Measurements from ENCODE around the gene SCAF8.

The SCAF8 gene

GRCh38 chr6:154721460-154721859, 11.8 kb upstream of the SCAF8 start:
- TF ChIP-seq TAF1 (IDR thresholded peaks at IDR 0.05; ENCODE audit: borderline replicate concordance, insufficient read depth, low read length) (no peak), FOXP2 (optimal IDR thresholded peaks at IDR 0.05; ENCODE audit: borderline replicate concordance, extremely low read depth, extremely low read length, insufficient read depth) (no peak), POLR2AphosphoS5 (IDR thresholded peaks at IDR 0.05; ENCODE audit: low read depth, low read length) (no peak), SIN3A (IDR thresholded peaks at IDR 0.05; ENCODE audit: borderline replicate concordance, insufficient read depth, low read length) (no peak)
- TF ChIP-seq, protein P1, sequence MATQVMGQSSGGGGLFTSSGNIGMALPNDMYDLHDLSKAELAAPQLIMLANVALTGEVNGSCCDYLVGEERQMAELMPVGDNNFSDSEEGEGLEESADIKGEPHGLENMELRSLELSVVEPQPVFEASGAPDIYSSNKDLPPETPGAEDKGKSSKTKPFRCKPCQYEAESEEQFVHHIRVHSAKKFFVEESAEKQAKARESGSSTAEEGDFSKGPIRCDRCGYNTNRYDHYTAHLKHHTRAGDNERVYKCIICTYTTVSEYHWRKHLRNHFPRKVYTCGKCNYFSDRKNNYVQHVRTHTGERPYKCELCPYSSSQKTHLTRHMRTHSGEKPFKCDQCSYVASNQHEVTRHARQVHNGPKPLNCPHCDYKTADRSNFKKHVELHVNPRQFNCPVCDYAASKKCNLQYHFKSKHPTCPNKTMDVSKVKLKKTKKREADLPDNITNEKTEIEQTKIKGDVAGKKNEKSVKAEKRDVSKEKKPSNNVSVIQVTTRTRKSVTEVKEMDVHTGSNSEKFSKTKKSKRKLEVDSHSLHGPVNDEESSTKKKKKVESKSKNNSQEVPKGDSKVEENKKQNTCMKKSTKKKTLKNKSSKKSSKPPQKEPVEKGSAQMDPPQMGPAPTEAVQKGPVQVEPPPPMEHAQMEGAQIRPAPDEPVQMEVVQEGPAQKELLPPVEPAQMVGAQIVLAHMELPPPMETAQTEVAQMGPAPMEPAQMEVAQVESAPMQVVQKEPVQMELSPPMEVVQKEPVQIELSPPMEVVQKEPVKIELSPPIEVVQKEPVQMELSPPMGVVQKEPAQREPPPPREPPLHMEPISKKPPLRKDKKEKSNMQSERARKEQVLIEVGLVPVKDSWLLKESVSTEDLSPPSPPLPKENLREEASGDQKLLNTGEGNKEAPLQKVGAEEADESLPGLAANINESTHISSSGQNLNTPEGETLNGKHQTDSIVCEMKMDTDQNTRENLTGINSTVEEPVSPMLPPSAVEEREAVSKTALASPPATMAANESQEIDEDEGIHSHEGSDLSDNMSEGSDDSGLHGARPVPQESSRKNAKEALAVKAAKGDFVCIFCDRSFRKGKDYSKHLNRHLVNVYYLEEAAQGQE (IDR thresholded peaks at IDR 0.05; ENCODE audit: insufficient read depth in 1 of 2, low read depth in 2 of 2, low read length in 2 of 2) = no peak

- TF ChIP-seq SIN3A (IDR thresholded peaks at IDR 0.05; ENCODE audit: borderline replicate concordance, insufficient read depth, low read length) = no peak
- TF ChIP-seq POLR2AphosphoS5 (IDR thresholded peaks at IDR 0.05; ENCODE audit: low read depth, low read length) = no peak
- TF ChIP-seq FOXP2 (optimal IDR thresholded peaks at IDR 0.05; ENCODE audit: borderline replicate concordance, extremely low read depth, extremely low read length, insufficient read depth) = no peak
- TF ChIP-seq TAF1 (IDR thresholded peaks at IDR 0.05; ENCODE audit: borderline replicate concordance, insufficient read depth, low read length) = no peak
- TF ChIP-seq, protein P1 (IDR thresholded peaks at IDR 0.05; ENCODE audit: insufficient read depth in 1 of 2, low read depth in 2 of 2, low read length in 2 of 2) = no peak
Measured at GRCh38 chr6:154726887-154727286, 6.3 kb upstream of the SCAF8 start.

DNA sequence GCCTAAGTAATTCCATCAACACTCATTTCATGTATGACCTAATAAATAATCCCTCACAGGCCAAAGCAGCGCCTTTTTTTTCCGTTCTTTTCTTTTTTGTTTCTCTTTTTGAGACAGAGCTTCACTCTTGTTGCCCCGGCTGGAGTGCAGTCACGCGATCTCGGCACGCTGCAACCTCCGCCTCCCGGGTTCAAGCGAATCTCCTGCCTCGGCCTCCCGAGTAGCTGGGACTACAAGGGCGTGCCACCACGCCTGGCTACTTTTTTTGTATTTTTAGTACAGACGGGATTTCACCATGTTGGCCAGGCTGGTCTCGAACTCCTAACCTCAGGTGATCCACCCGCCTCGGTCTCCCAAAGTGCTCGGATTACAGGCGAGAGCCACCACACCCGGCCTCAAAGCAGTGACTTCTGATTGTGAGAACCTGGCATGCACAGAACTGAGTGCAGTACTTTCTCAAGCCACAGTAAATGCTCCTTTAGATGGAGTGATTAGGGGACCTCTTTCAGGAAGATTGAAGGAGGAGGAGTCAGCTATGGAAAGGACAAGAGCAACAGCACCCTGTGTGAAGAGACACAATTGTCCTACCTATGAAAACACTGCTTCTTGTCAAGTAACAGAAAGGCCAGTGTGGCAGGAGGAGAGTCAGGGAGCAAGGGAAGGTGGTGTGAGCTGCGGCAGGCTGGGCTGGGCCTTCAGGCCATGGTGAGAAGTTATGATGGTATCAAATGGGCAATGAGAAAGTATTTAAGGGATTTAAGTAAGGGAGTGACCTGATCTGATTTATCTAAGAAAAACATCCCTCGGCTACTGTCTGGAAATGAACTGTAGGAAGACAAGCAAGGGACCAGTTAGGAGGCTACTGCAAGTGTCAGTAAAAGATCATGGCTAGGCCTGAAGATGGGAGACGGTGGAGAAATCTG, 1.7 kb upstream of the SCAF8 start:
- TF ChIP-seq SIN3A (IDR thresholded peaks at IDR 0.05; ENCODE audit: borderline replicate concordance, insufficient read depth, low read length) = no peak
- no peak for TF ChIP-seq FOXP2 (optimal IDR thresholded peaks at IDR 0.05; ENCODE audit: borderline replicate concordance, extremely low read depth, extremely low read length, insufficient read depth)
- no peak for TF ChIP-seq POLR2AphosphoS5 (IDR thresholded peaks at IDR 0.05; ENCODE audit: low read depth, low read length)
- no peak for TF ChIP-seq TAF1 (IDR thresholded peaks at IDR 0.05; ENCODE audit: borderline replicate concordance, insufficient read depth, low read length)
- TF ChIP-seq, protein P1 (IDR thresholded peaks at IDR 0.05; ENCODE audit: insufficient read depth in 1 of 2, low read depth in 2 of 2, low read length in 2 of 2) = no peak

- TF ChIP-seq TAF1 (IDR thresholded peaks at IDR 0.05; ENCODE audit: borderline replicate concordance, insufficient read depth, low read length) = no peak
- no peak; the same call in 1 of the 2 replicates for TF ChIP-seq POLR2AphosphoS5 (IDR thresholded peaks at IDR 0.05; ENCODE audit: low read depth, low read length)
- TF ChIP-seq FOXP2 (optimal IDR thresholded peaks at IDR 0.05; ENCODE audit: borderline replicate concordance, extremely low read depth, extremely low read length, insufficient read depth) = no peak
- TF ChIP-seq SIN3A (IDR thresholded peaks at IDR 0.05; ENCODE audit: borderline replicate concordance, insufficient read depth, low read length) = no peak
- TF ChIP-seq, protein P1 (IDR thresholded peaks at IDR 0.05; ENCODE audit: insufficient read depth in 1 of 2, low read depth in 2 of 2, low read length in 2 of 2) = no peak; a peak in 1 of 4 replicates
Measured at GRCh38 chr6:154732538-154733182, 556 bp upstream of the SCAF8 start.

All from PFSK-1 (cell line).